Thyroid gland (tissue), 4 donors: Measurements from ENCODE around the gene BCAT1. TPM values are rescaled to one million over a fixed set of nuclear protein-coding genes. Genes with fewer than 3 reads are reported as not detected.

Experiments
- DNase-seq, 2 donors: peaks; one replicate each; pipeline ENCODE4 v3.0.0-alpha.2; 2019
- H3K27ac ChIP-seq, 3 donors: fragments of 200-600 bp; sonication (generic); 1 replicate in 2 of 3; 2 replicates in 1 of 3; pipeline ENCODE4 v1.5.1; 2016 to 2019; ENCODE audit warnings: mild to moderate bottlenecking in 1 of 3, moderate library complexity in 1 of 3
- H3K27me3 ChIP-seq: fragments of 200-600 bp; sonication (generic); one replicate; pipeline ENCODE4 v1.5.1; 2019
- H3K36me3 ChIP-seq, 2 donors: fragments of 200-600 bp; sonication (generic); one replicate each; pipeline ENCODE4 v1.5.1; 2016 to 2019
- H3K4me1 ChIP-seq, 2 donors: fragments of 200-600 bp; sonication (generic); one replicate each; pipeline ENCODE4 v1.5.1; 2017 to 2019
- H3K4me3 ChIP-seq, 3 donors: fragments of 200-600 bp; sonication (generic); replicated peaks in 1 of 3; 1 replicate in 2 of 3; 2 replicates in 1 of 3; pipeline ENCODE4 v1.5.1; 2016; ENCODE audit warnings: mild to moderate bottlenecking in 1 of 3
- H3K9me3 ChIP-seq: fragments of 200-600 bp; sonication (generic); one replicate; pipeline ENCODE4 v1.5.1; 2017
- CTCF ChIP-seq, 6 experiments: fragments of 200-600 bp in 3 of 6; fragments of 450-650 bp in 3 of 6; sonication (generic) in 3 of 6; IDR thresholded peaks; one replicate each; pipeline ENCODE4 v1.5.1; 2016 to 2019; ENCODE audit warnings: antibody characterized with exemption in 6 of 6, mild to moderate bottlenecking in 2 of 6, inconsistent platforms in 1 of 6, moderate library complexity in 1 of 6
- POLR2A ChIP-seq, 2 donors: fragments of 450-650 bp; IDR thresholded peaks; one replicate each; pipeline ENCODE4 v1.6.1; 2017; ENCODE audit warnings: antibody characterized with exemption in 2 of 2, mild to moderate bottlenecking in 2 of 2, moderate library complexity in 1 of 2
- WGBS, 2 donors: methylation state at CpG; one replicate each; pipeline ENCODE4 v1.1.5; 2017; 5-methylcytosine and 5-hydroxymethylcytosine counted together
- intact Hi-C: fragments of 100-400 bp; cut with DNase I; formaldehyde crosslinking; loops from one replicate; pipeline ENCODE4 v1.15.1; 2023
- total RNA-seq, 4 donors: library from RNA; depleted of rRNA; stranded (reverse); fragments of >200 nt; gene quantifications; one replicate each; pipeline ENCODE4 v1.2.3, GENCODE V29; 2016

The BCAT1 gene
- total RNA-seq, 4 donors from 2014 or later = 3.8 to 49.1 (median 13.2) TPM

GRCh38 chr12:24979976-24980730, 31.3 kb upstream of the BCAT1 start:
- Histone ChIP-seq H3K27me3 (no peaks in the 10 kb centered on the region), H3K9me3 (no peaks in the 10 kb centered on the region), H3K4me1 (peaks cover 10 to 15% of the 10 kb centered on the region in 2 donors), H3K4me3 (no peak overlapping the region), H3K36me3 (no peaks in the 10 kb centered on the region), H3K27ac (peak overlapping the region; percentile 64 to 67 (median 65))
- WGBS, 2 donors = 45 to 46% methylated on average over 8 of the region's 8 CpGs
- intact Hi-C loops = no loop called here
- DNase-seq = peak; percentile 23 to 30
- TF ChIP-seq POLR2A (IDR thresholded peaks at IDR 0.05) = no peak
- TF ChIP-seq CTCF (IDR thresholded peaks at IDR 0.05) = no peak

- H3K27me3 ChIP-seq = no peaks in the 10 kb centered on the region
- H3K4me1 ChIP-seq = peaks cover 10 to 15% of the 10 kb centered on the region in 2 donors
- no peaks in the 10 kb centered on the region for H3K9me3 ChIP-seq
- no peaks in the 10 kb centered on the region for H3K36me3 ChIP-seq
- TF ChIP-seq POLR2A (IDR thresholded peaks at IDR 0.05) (no peak), CTCF (IDR thresholded peaks at IDR 0.05) (no peak)
- H3K27ac ChIP-seq = peak overlapping the region; percentile 15 to 65 (median 64)
- intact Hi-C loops = no loop called here
- no peak overlapping the region for H3K4me3 ChIP-seq
- no peak for DNase-seq
- 78 to 81% methylated on average over 5 of the region's 5 CpGs for WGBS, 2 donors
Measured at GRCh38 chr12:24979329-24979728, 30.4 kb upstream of the BCAT1 start.

GRCh38 chr12:24977711-24978110, 28.8 kb upstream of the BCAT1 start:
- H3K27ac ChIP-seq = no peak overlapping the region
- TF ChIP-seq POLR2A (IDR thresholded peaks at IDR 0.05) (no peak), CTCF (IDR thresholded peaks at IDR 0.05) (no peak)
- 73 to 91% methylated on average over 1 of the region's 1 CpG for WGBS, 2 donors

GRCh38 chr12:24977060-24977459, 28.2 kb upstream of the BCAT1 start:
- Histone ChIP-seq H3K36me3 (no peaks in the 10 kb centered on the region), H3K4me3 (no peak overlapping the region), H3K27me3 (no peaks in the 10 kb centered on the region), H3K27ac (no peak overlapping the region), H3K9me3 (no peaks in the 10 kb centered on the region), H3K4me1 (peaks cover 10 to 15% of the 10 kb centered on the region in 2 donors)
- intact Hi-C loops = no loop called here
- 61 to 64% methylated on average over 4 of the region's 4 CpGs for WGBS, 2 donors
- no peak for TF ChIP-seq POLR2A (IDR thresholded peaks at IDR 0.05)
- TF ChIP-seq CTCF (IDR thresholded peaks at IDR 0.05) = no peak
- no peak for DNase-seq

More at GRCh38 chr12:24977711-24978110, 28.8 kb upstream of the BCAT1 start:
- no peaks in the 10 kb centered on the region for H3K36me3 ChIP-seq
- peaks cover 10 to 15% of the 10 kb centered on the region in 2 donors for H3K4me1 ChIP-seq
- H3K4me3 ChIP-seq = no peak overlapping the region
- intact Hi-C loops = no loop called here
- no peaks in the 10 kb centered on the region for H3K27me3 ChIP-seq
- DNase-seq = no peak
- no peaks in the 10 kb centered on the region for H3K9me3 ChIP-seq

GRCh38 chr12:24975425-24975824, 26.5 kb upstream of the BCAT1 start:
- no peak overlapping the region for H3K4me3 ChIP-seq
- H3K4me1 ChIP-seq = peaks cover 9 to 10% of the 10 kb centered on the region in 2 donors
- H3K36me3 ChIP-seq = no peaks in the 10 kb centered on the region
- H3K9me3 ChIP-seq = no peaks in the 10 kb centered on the region
- no peak for DNase-seq
- H3K27ac ChIP-seq = no peak overlapping the region
- intact Hi-C loops = no loop called here
- no peaks in the 10 kb centered on the region for H3K27me3 ChIP-seq
- TF ChIP-seq CTCF (IDR thresholded peaks at IDR 0.05) (no peak), POLR2A (IDR thresholded peaks at IDR 0.05) (no peak)
